Activated CD4-positive, CD25-positive, alpha-beta regulatory T cell treated with anti-CD3 and anti-CD28 coated beads, Interleukin-2, amount 50 U/mL, for 72 hours (primary cell): ENCODE results near the gene PTAFR.

ENCODE experiments used
- DNase-seq: peaks from one replicate; pipeline ENCODE4 v3.0.0; 2021

Gene PTAFR

DNA sequence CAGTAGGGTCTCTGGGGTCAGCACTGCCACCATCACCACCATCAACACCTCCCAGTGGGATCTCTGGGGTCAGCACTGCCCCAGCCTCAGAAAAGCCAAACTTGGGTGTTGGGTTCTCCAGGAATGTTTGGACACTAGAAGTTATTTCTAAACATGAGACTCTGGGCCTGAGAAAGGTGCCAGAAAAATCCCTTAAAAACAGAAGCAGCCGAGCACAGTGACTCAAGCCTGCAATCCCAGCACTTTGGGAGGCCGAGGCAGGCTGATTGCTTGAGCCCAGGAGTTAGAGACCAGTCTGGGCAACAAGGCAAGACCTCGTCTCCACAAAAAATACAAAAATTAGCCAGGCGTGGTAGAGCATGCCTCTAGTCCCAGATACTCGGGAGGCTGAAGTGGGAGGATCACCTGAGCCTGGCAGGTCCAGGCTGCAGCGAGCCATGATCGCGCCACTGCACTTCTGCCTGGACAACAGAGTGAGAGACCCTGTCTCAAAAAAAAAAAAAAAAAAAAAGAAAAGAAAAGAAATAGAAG, 470 bp downstream of the PTAFR start:
- no peak for DNase-seq

DNA sequence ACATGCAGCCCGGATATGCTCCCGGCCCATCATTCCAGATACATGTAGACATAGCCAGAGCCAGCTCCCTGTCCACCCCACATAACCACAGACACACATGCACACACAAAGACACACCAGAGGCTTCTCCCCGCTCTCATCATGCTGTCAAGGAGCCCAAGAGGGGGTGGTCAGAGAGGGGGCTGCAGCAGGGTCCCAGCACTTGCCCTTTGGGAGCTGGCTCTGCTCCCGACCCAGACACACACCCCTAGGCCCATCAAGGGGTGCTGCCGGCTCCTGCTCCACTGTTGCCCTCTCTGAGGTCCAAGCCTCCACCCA, 2.6 kb downstream of the PTAFR start:
- DNase-seq: no peak

DNA sequence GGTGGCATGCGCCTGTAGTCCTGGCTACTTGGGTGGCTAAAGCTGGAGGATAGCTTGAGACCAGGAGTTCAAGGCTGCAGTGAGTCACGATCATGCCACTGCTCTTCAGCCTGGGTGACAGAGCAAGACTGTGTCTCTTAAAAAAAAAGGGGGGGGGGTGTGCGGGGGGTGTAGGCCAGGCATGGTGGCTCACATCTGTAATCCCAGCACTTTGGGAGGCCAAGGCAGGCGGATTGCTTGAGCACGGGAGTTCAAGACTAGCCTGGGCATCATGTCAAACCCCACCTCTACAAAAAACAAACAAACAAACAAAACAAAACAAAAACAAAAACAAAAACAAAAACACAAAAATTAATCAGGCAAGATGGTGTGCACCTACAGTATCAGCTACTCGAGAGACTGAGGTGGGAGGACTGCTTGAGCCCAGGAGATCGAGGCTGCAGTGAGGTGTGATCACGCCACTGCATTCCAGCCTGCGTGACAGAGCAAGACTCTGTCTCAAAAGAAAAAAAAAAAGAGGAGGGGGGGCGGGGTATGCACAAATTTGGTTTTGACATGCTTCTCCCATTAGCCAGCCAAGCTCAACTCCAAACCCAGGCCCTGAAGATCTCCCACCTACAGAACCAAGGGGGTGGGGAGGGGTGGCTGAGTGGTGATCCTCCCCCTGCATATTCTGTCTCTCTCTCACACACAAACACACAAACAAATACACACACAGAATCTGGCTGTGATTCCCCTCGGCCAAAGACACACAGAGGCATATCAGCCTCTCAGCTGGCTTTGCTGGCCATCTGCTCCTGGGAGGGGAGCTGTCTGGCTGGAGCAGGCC, 3.1 kb downstream of the PTAFR start:
- DNase-seq: no peak

DNA sequence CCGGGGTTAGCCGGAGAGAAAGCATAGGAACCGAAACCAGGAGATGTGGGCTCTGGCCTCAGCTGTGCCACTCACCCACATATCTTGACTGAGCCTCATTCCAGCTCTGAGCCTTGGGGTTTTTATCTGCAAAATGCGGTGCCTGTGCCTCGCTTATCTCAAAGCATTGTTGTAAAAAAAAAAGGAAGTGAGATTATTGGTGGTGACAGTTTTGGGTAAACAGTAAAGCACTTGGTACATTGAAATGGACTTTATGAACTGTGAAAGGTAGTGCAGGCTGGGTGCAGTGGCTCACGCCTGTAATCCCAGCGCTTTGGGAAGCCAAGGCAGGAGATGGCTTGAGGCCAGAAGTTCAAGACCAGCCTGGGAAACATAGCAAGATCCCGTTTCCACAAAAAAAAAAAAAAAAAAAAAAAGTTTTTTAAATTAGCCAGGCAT, 3.8 kb downstream of the PTAFR start:
- DNase-seq: no peak

DNA sequence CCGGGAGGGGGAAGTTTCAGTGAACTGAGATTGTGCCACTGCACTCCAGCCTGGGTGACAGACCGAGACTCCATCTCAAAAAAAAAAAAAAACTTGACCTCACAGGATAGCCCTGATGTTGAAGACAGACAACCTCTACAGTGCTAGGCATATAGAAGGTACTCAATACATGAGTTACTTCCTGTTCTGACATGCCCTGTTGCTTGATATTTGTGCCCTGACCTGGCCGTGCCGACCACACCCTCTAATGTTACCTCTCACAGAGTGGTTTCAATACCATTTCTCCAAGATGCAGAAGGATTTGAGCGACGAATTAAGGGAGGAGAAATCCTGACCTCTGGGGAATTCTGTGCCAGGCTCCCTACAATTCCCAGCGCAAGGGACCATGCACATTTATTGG, 5.2 kb downstream of the PTAFR start:
- no peak for DNase-seq

DNA sequence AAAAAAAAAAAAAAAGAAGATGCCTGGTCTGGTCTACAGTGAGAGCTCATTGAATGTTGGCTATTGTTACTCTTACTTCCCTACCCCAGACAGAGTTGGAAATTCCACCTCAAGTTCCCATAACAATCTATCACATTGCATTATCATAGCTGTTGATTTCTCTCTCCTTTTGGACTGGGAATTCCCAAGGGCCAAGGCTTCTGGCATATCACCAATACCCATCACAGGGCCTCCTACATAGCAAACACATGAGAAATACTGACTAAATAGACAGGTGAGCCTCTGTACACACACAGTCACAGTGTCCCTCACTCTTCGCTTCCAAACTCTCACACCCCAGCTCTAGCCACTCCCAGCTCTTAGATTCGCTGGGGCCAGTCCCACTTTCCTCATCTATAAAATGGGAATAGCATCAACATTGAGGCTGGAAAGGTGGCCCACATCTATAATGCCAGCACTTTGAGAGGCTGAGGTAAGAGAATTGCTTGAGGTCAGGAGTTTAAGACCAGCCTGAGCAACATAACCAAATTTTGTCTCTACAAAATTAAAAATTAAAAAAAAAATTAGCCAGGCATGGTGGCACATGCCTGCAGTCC, 6.4 kb downstream of the PTAFR start:
- no peak for DNase-seq

DNA sequence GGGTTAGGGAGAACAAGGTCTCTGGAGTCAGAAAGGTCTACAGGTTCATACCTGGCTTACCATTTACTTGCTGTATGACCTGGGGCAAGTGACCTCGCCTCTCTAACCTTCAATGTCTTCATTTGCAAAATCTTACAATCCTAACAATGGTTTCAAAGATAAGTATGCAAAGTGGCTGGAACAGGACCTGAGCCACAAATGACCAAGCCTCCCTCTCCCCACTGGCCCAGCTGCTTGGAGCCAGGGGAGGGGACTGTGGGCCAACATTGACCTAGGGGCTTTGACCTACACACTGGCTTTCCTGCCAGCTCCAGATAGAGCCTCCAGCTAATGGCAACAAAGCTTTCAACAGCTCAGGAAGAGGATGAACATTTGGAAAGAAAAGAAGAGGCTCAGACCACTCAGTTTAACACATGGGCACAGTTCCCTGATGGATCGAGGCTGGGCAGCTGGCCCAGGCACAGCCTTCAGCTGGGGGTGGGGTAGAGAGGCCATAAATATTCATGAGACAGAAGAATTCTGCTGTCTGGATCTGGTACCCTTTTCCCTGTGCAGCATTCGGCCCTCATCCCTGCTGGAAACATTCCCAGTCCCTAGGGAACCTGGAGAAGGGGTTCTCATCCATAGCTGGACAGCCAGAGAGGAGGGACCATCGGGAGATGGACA, 12.9 kb downstream of the PTAFR start:
- DNase-seq: no peak

DNA sequence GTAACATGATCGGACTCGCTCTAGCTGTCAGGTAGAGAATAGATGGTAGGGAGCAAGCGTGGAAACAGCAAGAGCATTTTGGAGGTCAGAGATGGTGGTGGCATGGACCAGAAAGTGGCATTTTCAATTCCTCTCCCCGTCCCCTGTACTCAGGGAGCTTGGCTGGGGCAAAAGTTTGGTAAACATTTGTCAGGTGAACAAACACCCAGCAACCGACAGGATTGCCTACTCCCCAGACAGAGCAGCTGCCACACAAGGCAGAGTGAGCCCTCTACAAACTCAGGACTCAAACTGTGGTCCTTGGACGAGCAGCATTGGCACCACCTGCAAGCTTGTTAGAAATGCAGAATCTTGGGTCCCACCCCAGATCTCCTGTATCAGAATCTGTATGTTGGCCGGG, 14.3 kb downstream of the PTAFR start:
- no peak for DNase-seq

DNA sequence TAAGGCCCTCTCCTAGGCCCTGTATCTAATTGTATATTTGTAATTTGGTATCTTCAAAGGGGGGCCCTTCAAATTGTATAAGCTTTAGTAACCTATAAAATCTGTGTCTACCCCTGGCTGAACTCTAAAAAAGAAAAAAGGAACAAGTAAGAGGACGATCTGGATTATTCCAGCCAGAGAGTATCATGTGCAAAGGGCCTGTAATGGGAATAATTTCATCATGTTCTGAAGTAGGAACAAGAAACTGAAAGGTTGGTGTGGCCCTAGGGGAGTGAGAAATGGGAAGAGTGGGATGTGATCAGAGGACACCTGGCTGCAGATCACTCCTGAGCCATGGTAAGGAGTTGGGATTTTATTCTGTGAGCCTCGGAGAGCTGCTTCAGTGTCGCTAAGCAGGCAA, 14.7 kb downstream of the PTAFR start:
- DNase-seq: no peak

DNA sequence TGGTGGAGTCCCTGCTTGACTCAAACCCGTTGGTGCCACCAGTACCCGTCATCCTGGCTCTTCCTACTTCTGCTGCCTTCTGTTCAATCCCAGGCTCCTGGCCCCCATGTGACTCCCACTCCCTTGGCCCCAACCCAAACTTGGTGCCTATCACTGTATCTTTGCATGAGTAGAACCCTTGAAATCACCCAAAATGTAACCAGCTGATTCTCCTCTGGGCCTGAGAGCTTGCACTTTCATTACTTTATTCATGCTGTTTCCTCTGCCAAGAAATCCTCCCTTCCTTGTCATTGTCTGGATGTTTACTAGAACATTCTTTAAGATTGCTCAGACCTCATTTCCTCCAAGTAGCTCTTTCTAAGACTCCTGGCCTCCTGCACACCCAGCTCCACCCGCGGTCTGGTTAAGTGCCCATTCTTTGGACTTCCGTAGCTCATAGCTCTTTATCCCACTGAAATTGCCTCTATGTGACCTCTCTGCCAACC, 15.7 kb downstream of the PTAFR start:
- no peak for DNase-seq

DNA sequence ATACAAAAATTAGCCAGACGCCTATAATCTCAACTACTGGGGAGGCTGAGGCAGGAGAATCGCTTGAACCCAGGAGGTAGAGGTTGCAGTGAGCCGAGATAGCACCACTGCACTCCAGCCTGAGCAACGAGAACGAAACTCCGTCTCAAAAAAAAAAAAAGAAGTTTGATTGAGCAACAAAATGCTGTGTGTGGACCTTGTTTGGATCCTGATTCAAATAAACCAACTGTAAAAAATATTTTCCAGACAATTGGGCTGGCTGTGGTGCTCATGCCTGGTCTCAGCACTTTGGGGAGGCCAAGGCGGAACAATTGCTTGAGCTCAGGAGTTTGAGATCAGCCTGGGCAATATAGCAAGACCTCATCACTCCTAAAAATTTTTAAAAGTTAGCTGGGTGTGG, 16.8 kb downstream of the PTAFR start:
- no peak for DNase-seq

DNA sequence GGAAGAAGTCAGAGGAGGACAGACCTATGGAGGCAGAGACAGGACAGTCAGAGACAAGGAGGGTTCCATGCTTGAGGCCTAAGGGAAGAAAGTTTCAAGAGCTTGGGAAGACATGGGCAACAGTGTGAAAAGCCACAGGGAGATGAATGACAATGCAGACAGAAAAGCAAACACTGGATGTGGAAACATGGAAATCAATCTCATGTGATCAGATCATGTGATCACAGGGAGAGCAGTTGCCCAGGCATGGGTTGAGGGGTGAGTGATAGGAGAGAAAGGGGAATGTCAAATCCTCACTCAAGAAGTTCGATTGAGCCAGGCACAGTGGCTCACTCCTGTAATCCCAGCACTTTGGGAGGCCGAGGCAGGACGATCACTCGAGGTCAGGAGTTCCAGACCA, 17.2 kb downstream of the PTAFR start:
- DNase-seq: no peak

DNA sequence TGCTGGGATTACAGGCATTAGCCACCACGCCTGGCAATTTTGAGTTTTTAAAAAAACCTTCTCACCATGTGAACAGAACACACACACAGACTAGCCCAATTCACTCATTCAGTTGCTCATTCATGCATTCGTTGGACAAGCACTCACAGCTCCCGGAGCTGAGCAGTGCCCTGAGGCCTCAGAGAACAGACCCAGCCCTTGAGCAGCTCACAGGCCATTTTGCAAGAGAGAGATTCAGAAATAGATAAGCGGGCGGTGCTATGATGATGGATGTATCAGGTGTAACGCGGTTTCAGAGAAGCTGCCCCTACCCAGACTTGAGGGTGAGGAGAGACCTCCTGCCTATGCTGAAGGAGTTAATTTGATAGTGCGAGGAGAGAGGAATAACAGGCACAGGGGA, 18.6 kb downstream of the PTAFR start:
- DNase-seq: no peak

DNA sequence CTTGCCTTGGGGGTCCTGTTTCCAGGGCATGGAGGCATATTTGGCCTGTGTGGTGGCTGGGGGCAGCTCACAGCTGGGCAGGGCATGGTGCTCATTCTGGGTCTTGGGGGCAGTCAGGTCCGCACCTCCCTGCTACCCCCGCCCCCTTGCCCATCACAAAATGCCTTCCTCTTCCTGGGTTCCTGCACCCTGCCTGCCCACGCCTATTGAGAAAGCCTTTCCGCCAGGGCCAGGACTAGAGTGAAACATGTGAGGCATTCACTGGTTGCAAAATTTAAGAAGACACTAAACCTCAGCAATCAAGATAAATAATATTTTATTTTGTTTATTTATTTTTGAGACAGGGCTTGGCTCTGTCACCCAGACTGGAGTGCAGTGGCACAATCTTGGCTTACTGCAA, 19.7 kb downstream of the PTAFR start:
- DNase-seq: no peak

DNA sequence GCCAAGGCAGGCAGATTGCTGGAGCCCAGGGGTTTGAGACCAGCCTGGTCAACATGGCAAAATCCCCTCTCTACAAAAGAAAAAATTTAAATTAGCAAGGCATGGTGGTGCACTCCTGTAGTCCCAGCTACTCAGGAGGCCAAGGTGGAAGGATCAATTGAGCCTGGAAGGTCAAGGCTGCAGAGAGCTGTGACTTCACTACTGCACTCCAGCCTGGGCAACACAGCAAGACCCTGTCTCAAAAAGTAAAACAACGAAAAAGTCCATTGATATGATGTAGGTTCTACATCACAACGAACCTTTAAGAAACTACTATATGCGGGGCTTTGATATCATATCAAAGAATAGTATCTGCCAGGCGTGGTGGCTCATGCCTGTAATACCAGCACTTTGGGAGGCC, 20.9 kb downstream of the PTAFR start:
- no peak for DNase-seq

DNA sequence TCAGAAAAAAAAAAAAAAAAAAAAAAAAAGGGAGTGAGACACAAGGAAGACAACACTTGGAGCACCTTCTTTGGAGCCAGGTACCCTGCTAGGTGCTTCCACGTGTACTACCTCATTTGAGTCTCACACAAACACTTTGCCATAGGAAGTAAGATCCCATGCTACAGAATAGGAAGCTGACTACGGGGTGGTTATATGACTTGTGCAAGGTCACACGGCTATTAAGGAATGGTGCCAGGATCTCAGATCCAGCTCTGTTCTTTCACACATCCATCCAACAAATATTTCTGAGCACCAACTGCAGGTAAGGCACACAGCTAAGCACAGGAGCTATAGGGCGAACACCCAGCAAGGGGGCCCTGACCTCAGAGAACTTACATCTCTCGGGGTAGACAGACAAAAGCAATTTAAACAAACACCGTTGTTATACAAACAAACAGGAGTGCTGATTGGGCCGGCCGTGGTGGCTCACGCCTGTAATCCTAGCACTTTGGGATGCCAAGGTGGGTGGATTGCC, 22.4 kb downstream of the PTAFR start:
- no peak for DNase-seq

DNA sequence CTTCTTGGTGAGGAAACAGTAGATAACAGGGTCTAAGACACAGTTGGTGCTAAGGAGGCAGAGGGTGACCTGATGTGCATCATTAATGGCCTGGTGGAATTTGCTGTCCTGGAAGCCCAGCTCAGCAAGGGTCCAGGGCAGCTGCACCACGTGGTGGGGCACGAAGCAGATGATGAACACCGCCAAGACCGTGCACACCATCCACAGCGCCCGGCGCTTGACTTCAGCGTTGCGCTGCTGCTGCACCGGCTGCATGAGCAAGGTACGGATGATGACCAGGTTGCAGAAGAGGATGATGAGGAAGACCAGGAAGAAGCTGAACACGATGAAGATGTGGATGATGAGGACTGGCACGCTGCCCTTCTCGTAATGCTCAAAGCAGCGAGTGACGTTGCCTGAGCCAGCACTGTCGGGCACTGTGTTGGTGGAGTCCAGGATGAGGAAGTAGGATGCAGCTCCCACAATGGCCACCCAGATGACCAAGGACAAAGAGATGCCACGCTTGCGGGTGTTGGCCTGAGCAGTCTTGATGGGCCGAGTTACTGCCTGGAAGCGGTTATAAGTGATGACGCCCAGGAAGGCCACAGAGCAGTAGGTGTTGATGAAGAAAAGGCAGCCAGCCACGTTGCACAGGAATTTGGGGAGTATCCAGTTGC, 26.2 kb downstream of the PTAFR start:
- DNase-seq: no peak

DNA sequence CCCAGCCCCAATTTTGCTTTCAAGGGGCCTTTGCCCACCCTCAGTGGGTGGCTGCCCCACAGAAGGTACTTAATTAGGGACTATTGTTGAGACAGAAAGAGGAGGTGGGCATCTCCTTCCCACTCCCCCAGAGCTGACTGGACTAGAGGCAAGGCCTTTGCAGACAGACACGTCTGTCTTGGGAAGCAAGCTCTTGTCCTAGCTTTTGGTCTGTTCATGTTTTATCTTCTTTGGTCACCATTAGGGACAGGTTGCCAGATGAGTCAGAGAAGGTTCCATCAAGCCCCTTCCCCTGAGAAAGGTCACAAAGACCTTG, 27.7 kb downstream of the PTAFR start:
- DNase-seq: no peak

DNA sequence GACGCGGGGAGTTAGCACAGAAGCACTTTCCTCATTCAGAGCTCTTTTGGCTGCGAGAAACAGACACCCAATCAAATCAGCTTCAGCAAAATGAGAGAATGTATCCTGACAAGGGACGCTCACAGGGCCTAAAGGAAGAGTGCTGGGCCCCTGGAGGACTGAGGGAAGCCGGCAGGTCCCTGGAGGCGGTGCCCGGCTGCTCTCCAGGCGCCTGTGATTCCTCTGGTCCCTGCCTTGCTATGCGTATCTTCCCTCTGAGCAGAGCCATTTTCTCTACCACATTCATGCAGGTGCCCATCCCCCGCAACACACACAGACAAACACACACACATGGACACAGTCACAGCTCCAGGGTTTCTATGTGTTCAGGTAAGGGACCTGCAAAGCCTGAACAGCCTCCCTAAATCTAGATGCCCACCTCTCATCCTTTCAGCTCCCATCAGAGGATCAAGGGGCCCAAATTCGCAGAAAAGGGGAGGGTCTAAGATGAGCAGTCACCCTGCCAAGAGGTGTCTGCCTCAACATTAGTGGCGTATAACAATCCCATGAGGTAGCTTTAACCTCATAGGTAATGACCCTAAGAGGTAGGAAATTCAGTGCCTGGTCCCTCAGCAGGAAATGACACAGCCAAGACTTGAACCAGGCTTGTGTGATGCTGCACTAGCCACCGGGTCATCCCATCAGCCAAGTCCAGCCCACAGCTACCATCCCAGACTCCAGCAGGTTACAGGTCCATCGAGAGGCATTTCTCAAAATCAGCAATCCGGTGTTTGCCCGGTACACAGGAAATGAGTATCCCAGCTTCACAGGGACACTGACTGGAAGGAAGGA, 29.0 kb downstream of the PTAFR start:
- no peak for DNase-seq

DNA sequence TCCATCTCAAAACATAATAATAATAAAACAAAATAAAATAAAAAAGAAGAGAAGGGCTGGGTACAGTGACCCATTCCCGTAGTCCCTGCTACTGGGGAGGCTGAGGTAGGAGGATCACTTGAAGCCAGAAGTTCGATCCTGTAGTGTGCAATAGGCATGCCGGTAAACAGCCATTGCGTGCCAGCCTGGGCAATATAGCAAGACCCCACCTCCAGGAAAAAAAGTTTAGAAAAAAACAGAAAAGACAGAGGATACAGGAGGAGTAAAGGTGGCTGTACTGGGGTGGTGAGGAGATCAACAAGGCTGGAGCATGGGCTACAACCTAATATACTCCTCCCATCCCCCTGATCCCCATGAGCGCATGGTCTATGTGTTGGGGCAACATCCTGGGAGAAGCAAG, 30.8 kb downstream of the PTAFR start:
- no peak for DNase-seq

DNA sequence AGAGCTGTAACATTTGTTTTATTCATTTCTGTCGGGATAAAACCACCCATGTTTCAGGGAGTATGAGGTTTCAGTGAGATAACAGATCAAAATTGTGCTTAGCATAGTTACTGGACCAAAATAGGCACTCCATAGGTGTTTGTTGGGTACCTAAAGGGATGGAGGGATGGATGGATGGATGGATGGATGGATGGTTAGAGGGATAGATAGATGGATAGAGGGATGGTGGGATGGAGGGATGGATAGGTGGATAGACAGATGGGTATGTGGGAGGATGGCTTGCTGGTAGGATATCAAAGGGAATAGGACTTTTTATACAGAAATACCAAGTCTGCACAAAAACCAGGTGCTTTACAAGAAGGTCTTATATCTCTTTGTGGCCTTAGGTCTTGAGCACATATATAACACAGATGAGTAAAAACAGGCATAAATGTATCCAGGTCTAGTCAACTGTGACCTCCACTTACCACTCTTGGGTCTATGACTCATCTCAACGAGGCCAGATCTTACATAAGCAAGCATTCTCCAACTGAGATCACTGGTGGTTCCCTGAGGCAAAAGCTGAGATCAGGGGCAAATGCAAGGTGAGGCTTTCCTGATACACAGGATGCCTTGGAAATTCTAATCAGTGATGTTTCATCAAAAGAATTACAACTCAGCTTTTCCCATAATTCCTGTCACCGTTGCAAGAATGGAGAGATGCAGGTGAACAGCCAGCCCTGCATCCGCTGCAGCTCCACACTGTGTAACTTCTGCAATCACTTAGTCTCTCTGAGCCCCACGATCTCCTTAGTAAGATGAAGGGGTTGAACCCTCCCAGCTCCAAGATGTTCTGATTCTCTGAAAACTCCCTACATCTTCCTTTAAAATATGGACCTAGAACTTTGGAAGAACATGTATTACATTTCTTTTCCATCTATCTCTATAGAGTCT, 32.0 kb downstream of the PTAFR start:
- DNase-seq: no peak
